ENCODE results near the gene DCTN5. TPM values are rescaled to one million over a fixed set of nuclear protein-coding genes. Genes with fewer than 3 reads are reported as not detected.
"Not testable (repeated sequence)": the region's sequence is repeated elsewhere in the genome, so short reads cannot be mapped to it uniquely, and the experiment has no call there.

DCTN5 gene
- polyA plus RNA-seq, 1 of the 3 experiments (the other 2 are of a cell fraction): 45.6 TPM

DNA sequence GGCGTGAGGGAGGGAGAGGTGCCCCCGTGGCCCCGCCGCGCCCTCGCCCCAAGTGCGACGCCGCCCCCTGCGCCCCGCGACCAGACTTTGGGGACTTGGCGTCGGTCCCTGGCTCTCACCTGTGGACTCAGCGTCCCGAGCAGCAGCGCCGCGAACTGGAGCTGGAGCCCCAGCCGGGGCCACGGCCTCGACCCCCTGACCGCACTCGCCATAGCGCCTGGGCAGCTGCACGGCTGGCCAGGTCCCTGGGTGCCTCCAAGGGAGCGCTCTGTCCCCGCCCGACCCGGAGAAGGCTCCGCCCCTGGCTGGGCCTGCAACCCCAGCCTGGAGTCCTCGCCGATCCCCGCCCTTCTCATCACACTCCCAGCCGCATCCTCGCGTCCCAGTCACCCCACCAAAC is 71.7 kb downstream of the DCTN5 start, which contains the start of gene ERN2:
ERN2 (minus strand) TSS at position 247 of the 400 bp plus-strand sequence; CDS start at position 212, 35 bp downstream.
- H3K27ac ChIP-seq (ENCODE audit: low read depth in 2 of 2, low read length in 1 of 2): no peak within 1 kb of the TSS
- no peak within 1 kb of the TSS for H3K4me2 ChIP-seq
- H3K9me3 ChIP-seq: no peaks in the 10 kb centered on the region
- no peak within 1 kb of the TSS for H3K9ac ChIP-seq
- WGBS (ENCODE audit: low lambda C conversion rate): 42% methylated on average over 23 of the region's 37 CpGs
- POLR2A ChIA-PET: no interaction called here
- peaks cover 9% of the 10 kb centered on the region; the same call in 1 of the 2 replicates for H3K27me3 ChIP-seq (ENCODE audit: insufficient read depth)
- no peaks in the 10 kb centered on the region for H3K4me1 ChIP-seq (ENCODE audit: control insufficient read depth in 1 of 2, insufficient read depth in 2 of 2, low read depth in 1 of 2, low read length in 1 of 2)
- H3K4me3 ChIP-seq (ENCODE audit: low read depth in 2 of 2, low read length in 1 of 2): no peak within 1 kb of the TSS
- CTCF ChIA-PET: interaction anchor here (2.8 kb wide), 1 partner anchor 14 kb away, joined by 15 read pairs; no protein-coding TSS in a partner anchor
- H3K36me3 ChIP-seq (replicated peaks in 1 of 2; ENCODE audit: control insufficient read depth in 1 of 2, insufficient read depth in 2 of 2, low read length in 1 of 2): no peaks in the 10 kb centered on the region
- H3K79me2 ChIP-seq (ENCODE audit: insufficient read depth): no peaks in the 10 kb centered on the region
- H3K9me2 ChIP-seq: no peaks in the 10 kb centered on the region
- no peak for DNase-seq
- TF ChIP-seq POLR2AphosphoS5 (IDR thresholded peaks at IDR 0.05; ENCODE audit: low read depth, low read length) (no peak), SMC3 (IDR thresholded peaks at IDR 0.05; ENCODE audit: low read depth, low read length) (no peak), RAD21 (IDR thresholded peaks at IDR 0.05; ENCODE audit: low read length) (no peak), RFX5 (IDR thresholded peaks at IDR 0.05; ENCODE audit: low read length) (no peak)
- H3F3A ChIP-seq (replicated peaks; ENCODE audit: insufficient read depth): no peaks in the 10 kb centered on the region
- H2AFZ ChIP-seq (ENCODE audit: low read depth): no peak within 1 kb of the TSS
- H4K20me1 ChIP-seq (ENCODE audit: insufficient read depth): no peaks in the 10 kb centered on the region

DNA sequence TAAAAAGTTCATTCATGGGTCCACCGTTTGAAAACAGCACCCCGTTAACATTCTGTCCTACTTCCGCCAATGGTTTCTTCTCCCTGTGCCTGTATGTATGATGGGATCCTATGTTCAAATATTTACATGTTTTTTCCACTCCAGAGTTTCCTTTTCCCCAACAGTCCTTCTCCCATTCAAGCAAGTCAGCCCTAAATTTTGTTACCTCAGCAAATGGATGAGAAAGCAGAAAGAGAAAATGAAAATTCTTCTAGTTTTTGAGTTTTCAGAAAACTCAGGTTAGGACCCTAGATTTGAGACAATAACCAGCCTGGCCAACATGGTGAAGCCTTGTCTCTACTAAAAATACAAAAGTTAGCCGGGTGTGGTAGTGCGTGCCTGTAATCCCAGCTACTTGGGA is 75.2 kb downstream of the DCTN5 start:
- POLR2A ChIA-PET: no interaction called here
- no peaks in the 10 kb centered on the region for H3K79me2 ChIP-seq (ENCODE audit: insufficient read depth)
- H3K9me2 ChIP-seq: no peaks in the 10 kb centered on the region
- no peak overlapping the region for H2AFZ ChIP-seq (ENCODE audit: low read depth)
- H3K27ac ChIP-seq (ENCODE audit: low read depth in 2 of 2, low read length in 1 of 2): no peak overlapping the region
- TF ChIP-seq EP300 (IDR thresholded peaks at IDR 0.05; ENCODE audit: borderline replicate concordance in 1 of 2, low read depth in 1 of 2, low read length in 1 of 2) (no peak), RAD21 (IDR thresholded peaks at IDR 0.05; ENCODE audit: low read length) (no peak), RXRA (IDR thresholded peaks at IDR 0.05; ENCODE audit: borderline replicate concordance, low read depth) (no peak), NRF1 (IDR thresholded peaks at IDR 0.05; ENCODE audit: low read depth, low read length) (no peak), SIN3A (IDR thresholded peaks at IDR 0.05; ENCODE audit: borderline replicate concordance, low read depth, low read length) (no peak), RCOR1 (IDR thresholded peaks at IDR 0.05; ENCODE audit: low read length) (no peak), MEF2A (IDR thresholded peaks at IDR 0.05; ENCODE audit: borderline replicate concordance, low read depth) (no peak), JUND (IDR thresholded peaks at IDR 0.05) (no peak), NFIC (IDR thresholded peaks at IDR 0.05; ENCODE audit: borderline replicate concordance) (no peak)
- CTCF ChIA-PET: no interaction called here
- no peaks in the 10 kb centered on the region for H3K4me1 ChIP-seq (ENCODE audit: control insufficient read depth in 1 of 2, insufficient read depth in 2 of 2, low read depth in 1 of 2, low read length in 1 of 2)
- peaks cover 9% of the 10 kb centered on the region; the same call in 1 of the 2 replicates for H3K27me3 ChIP-seq (ENCODE audit: insufficient read depth)
- no peak overlapping the region for H3K4me2 ChIP-seq
- H3K9ac ChIP-seq: no peak overlapping the region
- no peaks in the 10 kb centered on the region for H3K36me3 ChIP-seq (replicated peaks in 1 of 2; ENCODE audit: control insufficient read depth in 1 of 2, insufficient read depth in 2 of 2, low read length in 1 of 2)
- no peaks in the 10 kb centered on the region for H3F3A ChIP-seq (replicated peaks; ENCODE audit: insufficient read depth)
- WGBS (ENCODE audit: low lambda C conversion rate): 55% methylated on average over 5 of the region's 5 CpGs
- no peaks in the 10 kb centered on the region for H4K20me1 ChIP-seq (ENCODE audit: insufficient read depth)
- no peak overlapping the region for H3K4me3 ChIP-seq (ENCODE audit: low read depth in 2 of 2, low read length in 1 of 2)
- H3K9me3 ChIP-seq: no peaks in the 10 kb centered on the region
- DNase-seq: no peak

DNA sequence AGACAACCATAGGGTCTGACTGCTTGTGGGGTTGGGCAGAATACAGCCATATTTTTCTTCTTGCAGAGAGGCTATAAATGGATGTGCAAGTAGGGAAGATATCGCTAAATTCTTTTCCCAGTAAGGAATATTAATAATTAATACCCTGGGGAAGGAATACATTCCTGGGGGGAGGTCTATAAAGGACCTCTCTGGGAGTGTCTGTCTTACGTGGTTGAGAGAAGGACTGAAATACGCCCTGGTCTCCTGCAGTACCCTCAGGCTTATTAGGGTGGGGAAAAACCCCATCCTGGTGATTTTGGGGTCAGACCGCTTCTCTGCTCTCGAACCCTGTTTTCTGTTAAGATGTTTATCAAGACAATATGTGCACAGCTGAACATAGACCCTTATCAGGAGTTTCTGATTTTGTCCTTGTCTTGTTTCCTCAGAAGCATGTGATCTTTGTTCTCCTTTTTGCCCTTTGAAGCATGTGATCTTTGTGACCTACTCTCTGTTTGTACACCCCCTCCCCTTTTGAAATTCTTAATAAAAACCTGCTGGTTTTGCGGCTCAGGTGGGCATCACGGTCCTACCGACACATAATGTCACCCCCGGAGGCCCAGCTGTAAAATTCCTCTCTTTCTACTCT is 81.5 kb downstream of the DCTN5 start:
- H3K36me3 ChIP-seq (replicated peaks in 1 of 2; ENCODE audit: control insufficient read depth in 1 of 2, insufficient read depth in 2 of 2, low read length in 1 of 2); H3K9ac ChIP-seq; H3K9me3 ChIP-seq; POLR2A ChIA-PET; H3K4me3 ChIP-seq (ENCODE audit: low read depth in 2 of 2, low read length in 1 of 2); H3K27me3 ChIP-seq (ENCODE audit: insufficient read depth); H3K4me2 ChIP-seq; H3K79me2 ChIP-seq (ENCODE audit: insufficient read depth); H3K4me1 ChIP-seq (ENCODE audit: control insufficient read depth in 1 of 2, insufficient read depth in 2 of 2, low read depth in 1 of 2, low read length in 1 of 2); H3K9me2 ChIP-seq; H3K27ac ChIP-seq (ENCODE audit: low read depth in 2 of 2, low read length in 1 of 2); H2AFZ ChIP-seq (ENCODE audit: low read depth); H3F3A ChIP-seq (replicated peaks; ENCODE audit: insufficient read depth); H4K20me1 ChIP-seq (ENCODE audit: insufficient read depth); DNase-seq: not testable (repeated sequence)
- CTCF ChIA-PET: interaction anchor here (1.1 kb wide), 1 partner anchor 319 kb away, joined by 3 read pairs; no protein-coding TSS in a partner anchor
- WGBS (ENCODE audit: low lambda C conversion rate): 26% methylated on average over 9 of the region's 9 CpGs

Data from SK-N-SH (cell line).